Muscle of leg (tissue), 11 donors: ENCODE data around the gene OLFM1. TPM values are rescaled to one million over a fixed set of nuclear protein-coding genes. Genes with fewer than 3 reads are reported as not detected.
"Not testable (repeated sequence)": the region's sequence is repeated elsewhere in the genome, so short reads cannot be mapped to it uniquely, and the experiment has no call there.

Experiments used
- DNase-seq: peaks from one replicate; pipeline ENCODE4 v3.0.0; 2013
- H3K27ac ChIP-seq: one replicate; pipeline ENCODE4 v1.5.1; 2013; ENCODE audit warnings: mild to moderate bottlenecking, low read length, control low read depth
- H3K27me3 ChIP-seq: one replicate; pipeline ENCODE4 v1.6.1; 2013; ENCODE audit warnings: low read length; ENCODE audit not compliant: control insufficient read depth, insufficient read depth
- H3K36me3 ChIP-seq: one replicate; pipeline ENCODE4 v1.6.1; 2013; ENCODE audit warnings: low read length; ENCODE audit not compliant: control insufficient read depth, insufficient read depth
- H3K4me1 ChIP-seq: one replicate; pipeline ENCODE4 v1.6.1; 2013; ENCODE audit warnings: low read length; ENCODE audit not compliant: control insufficient read depth, insufficient read depth
- H3K4me3 ChIP-seq: one replicate; pipeline ENCODE4 v1.5.1; 2013; ENCODE audit warnings: low read length, control low read depth
- H3K9me3 ChIP-seq: replicated peaks from 2 replicates; pipeline ENCODE4 v1.6.1; 2013; ENCODE audit warnings: low read depth, low read length; ENCODE audit not compliant: control insufficient read depth
- WGBS: methylation state at CpG from one replicate; pipeline ENCODE4 v1.1.5; 2013; ENCODE audit warnings: missing lambda C conversion rate; ENCODE audit not compliant: insufficient coverage; 5-methylcytosine and 5-hydroxymethylcytosine counted together
- polyA plus RNA-seq, 8 donors: library from polyadenylated mRNA; unstranded; fragments of 120-200 nt; gene quantifications; one replicate each; pipeline versions ENCODE4 v1.2.1 to v1.2.3, GENCODE V29; 2013; ENCODE audit warnings: inconsistent platforms in 1 of 8, low replicate concordance in 1 of 8; ENCODE audit not compliant: insufficient read length in 8 of 8, insufficient read depth in 1 of 8
- total RNA-seq: library from RNA; stranded (reverse); fragments of 120-200 nt; gene quantifications from one replicate; pipeline ENCODE4 v1.2.4, GENCODE V29; 2013

The OLFM1 gene
- total and polyA plus RNA-seq, 9 donors: 3.2 to 7.4 (median 4.7) TPM

- H3K27ac ChIP-seq: no peak overlapping the region
- H3K36me3 ChIP-seq: no peaks in the 10 kb centered on the region
- no peaks in the 10 kb centered on the region for H3K27me3 ChIP-seq
- H3K4me1 ChIP-seq: peaks cover 24% of the 10 kb centered on the region
- WGBS: 91% methylated on average over 2 of the region's 2 CpGs
- no peak overlapping the region for H3K4me3 ChIP-seq
- peaks cover 3% of the 10 kb centered on the region for H3K9me3 ChIP-seq
- no peak for DNase-seq
These were observed 53.8 kb downstream of the OLFM1 start for GRCh38 chr9:135141183-135141774.

GRCh38 chr9:135144581-135145170 lies 57.2 kb downstream of the OLFM1 start:
- H3K9me3 ChIP-seq: no peaks in the 10 kb centered on the region
- DNase-seq: peak; percentile 12
- H3K27ac ChIP-seq: no peak overlapping the region
- peaks cover 40% of the 10 kb centered on the region for H3K4me1 ChIP-seq
- no peaks in the 10 kb centered on the region for H3K36me3 ChIP-seq
- H3K4me3 ChIP-seq: no peak overlapping the region
- H3K27me3 ChIP-seq: no peaks in the 10 kb centered on the region
- 42% methylated on average over 9 of the region's 16 CpGs for WGBS

GRCh38 chr9:135145312-135145711 lies 57.8 kb downstream of the OLFM1 start:
- no peak overlapping the region for H3K27ac ChIP-seq
- H3K4me3 ChIP-seq: no peak overlapping the region
- H3K9me3 ChIP-seq: no peaks in the 10 kb centered on the region
- no peaks in the 10 kb centered on the region for H3K27me3 ChIP-seq
- no peaks in the 10 kb centered on the region for H3K36me3 ChIP-seq
- WGBS: 82% methylated on average over 9 of the region's 9 CpGs
- no peak for DNase-seq
- H3K4me1 ChIP-seq: peaks cover 40% of the 10 kb centered on the region

- H3K27me3 ChIP-seq: peaks cover 2% of the 10 kb centered on the region
- peak overlapping the region; percentile 13 for H3K27ac ChIP-seq
- peak; percentile 28 for DNase-seq
These were observed 58.8 kb downstream of the OLFM1 start for GRCh38 chr9:135146241-135146640.

GRCh38 chr9:135146766-135147473 lies 59.5 kb downstream of the OLFM1 start:
- Histone ChIP-seq H3K4me3 (no peak overlapping the region), H3K9me3 (no peaks in the 10 kb centered on the region), H3K27ac (peak overlapping the region; percentile 51), H3K27me3 (peaks cover 2% of the 10 kb centered on the region), H3K36me3 (no peaks in the 10 kb centered on the region), H3K4me1 (peaks cover 40% of the 10 kb centered on the region)
- WGBS: 29% methylated on average over 16 of the region's 16 CpGs
- peak; percentile 31 for DNase-seq

More at GRCh38 chr9:135146241-135146640, 58.8 kb downstream of the OLFM1 start:
- peaks cover 40% of the 10 kb centered on the region for H3K4me1 ChIP-seq
- no peak overlapping the region for H3K4me3 ChIP-seq
- 55% methylated on average over 3 of the region's 4 CpGs for WGBS
- H3K36me3 ChIP-seq: no peaks in the 10 kb centered on the region
- no peaks in the 10 kb centered on the region for H3K9me3 ChIP-seq

GRCh38 chr9:135147474-135147805 lies 60.0 kb downstream of the OLFM1 start:
- H3K4me3 ChIP-seq: no peak overlapping the region
- H3K27me3 ChIP-seq: peaks cover 2% of the 10 kb centered on the region

DNA sequence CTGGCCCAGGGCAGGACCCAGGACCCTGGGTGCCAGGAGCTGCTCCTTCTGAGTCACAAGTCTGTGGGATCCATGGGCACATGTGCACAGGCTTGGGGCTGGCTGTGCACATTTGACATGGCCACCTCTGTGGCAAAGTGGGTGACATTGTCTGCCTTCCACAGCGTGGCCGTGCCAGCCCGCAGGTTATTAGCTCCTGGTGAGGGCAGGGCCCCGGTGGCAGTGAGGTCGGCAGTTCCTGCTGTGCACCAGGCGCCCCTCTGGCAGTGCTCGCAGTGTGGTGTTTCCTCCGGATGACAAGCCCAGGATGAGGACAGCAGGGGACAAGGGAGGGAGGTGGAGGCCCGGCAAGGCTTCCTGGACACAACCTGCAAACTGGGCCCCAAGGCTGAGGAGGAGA lies 60.5 kb downstream of the OLFM1 start:
- no peak overlapping the region for H3K4me3 ChIP-seq
- H3K27me3 ChIP-seq: peaks cover 2% of the 10 kb centered on the region
- DNase-seq: no peak
- no peaks in the 10 kb centered on the region for H3K36me3 ChIP-seq
- no peak overlapping the region for H3K27ac ChIP-seq
- WGBS: 80% methylated on average over 9 of the region's 9 CpGs
- peaks cover 46% of the 10 kb centered on the region for H3K4me1 ChIP-seq
- H3K9me3 ChIP-seq: no peaks in the 10 kb centered on the region

More at GRCh38 chr9:135147474-135147805, 60.0 kb downstream of the OLFM1 start:
- peak; percentile 62 for DNase-seq
- Histone ChIP-seq H3K9me3 (no peaks in the 10 kb centered on the region), H3K4me1 (peaks cover 44% of the 10 kb centered on the region), H3K36me3 (no peaks in the 10 kb centered on the region), H3K27ac (peak overlapping the region; percentile 51)
- 60% methylated on average over 12 of the region's 12 CpGs for WGBS

GRCh38 chr9:135148386-135148785 lies 60.9 kb downstream of the OLFM1 start:
- Histone ChIP-seq H3K27me3 (peaks cover 2% of the 10 kb centered on the region), H3K4me1 (peaks cover 46% of the 10 kb centered on the region), H3K9me3 (no peaks in the 10 kb centered on the region), H3K36me3 (no peaks in the 10 kb centered on the region), H3K27ac (no peak overlapping the region), H3K4me3 (no peak overlapping the region)
- no peak for DNase-seq
- WGBS: 74% methylated on average over 7 of the region's 7 CpGs

DNA sequence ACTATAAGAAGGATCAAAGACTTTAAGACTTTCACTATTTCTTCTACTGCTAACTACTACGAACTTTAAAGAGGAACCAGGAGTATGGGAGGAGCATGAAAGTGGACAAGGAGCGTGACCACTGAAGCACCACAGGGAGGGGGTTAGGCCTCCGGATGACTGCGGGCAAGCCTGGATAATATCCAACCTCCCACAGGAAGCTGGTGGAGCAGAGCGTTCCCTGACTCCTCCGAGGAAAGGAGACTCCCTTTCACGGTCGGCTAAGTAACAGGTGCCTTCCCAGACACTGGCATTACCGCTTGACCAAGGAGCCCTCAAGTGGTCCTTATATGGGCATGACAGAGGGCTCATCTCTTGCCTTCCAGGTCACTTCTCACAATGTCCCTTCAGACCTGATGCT lies 62.4 kb downstream of the OLFM1 start:
- H3K27ac ChIP-seq, H3K9me3 ChIP-seq, H3K36me3 ChIP-seq, H3K27me3 ChIP-seq, H3K4me3 ChIP-seq, DNase-seq: not testable (repeated sequence)
- 71% methylated on average over 5 of the region's 9 CpGs for WGBS
- H3K4me1 ChIP-seq: peaks cover 36% of the 10 kb centered on the region

DNA sequence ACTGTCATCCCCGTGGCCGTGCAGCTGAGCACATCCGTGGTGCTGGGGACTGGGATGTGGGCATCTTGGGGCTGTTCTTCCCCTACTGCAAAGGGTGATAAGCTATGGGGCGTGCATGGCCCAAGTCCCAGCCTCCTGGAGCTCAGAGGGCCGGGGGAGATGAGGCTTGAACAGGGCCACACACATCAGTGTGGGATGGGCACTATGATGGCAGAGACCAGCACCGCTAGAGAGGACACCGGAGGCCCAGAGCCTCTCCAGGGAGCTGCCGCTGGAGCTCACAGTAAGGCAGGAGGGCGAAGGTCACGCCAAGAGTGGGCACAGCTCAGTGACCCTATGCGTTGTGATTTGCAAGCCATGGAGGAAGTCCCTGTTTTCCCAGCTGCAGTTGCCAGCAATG lies 63.5 kb downstream of the OLFM1 start:
- no peak for DNase-seq
- Histone ChIP-seq H3K9me3 (no peaks in the 10 kb centered on the region), H3K4me1 (peaks cover 29% of the 10 kb centered on the region), H3K27ac (no peak overlapping the region), H3K36me3 (no peaks in the 10 kb centered on the region), H3K27me3 (peaks cover 10% of the 10 kb centered on the region), H3K4me3 (no peak overlapping the region)
- WGBS: 86% methylated on average over 11 of the region's 11 CpGs
